ENCODE data around the gene VN1R4.

DNA sequence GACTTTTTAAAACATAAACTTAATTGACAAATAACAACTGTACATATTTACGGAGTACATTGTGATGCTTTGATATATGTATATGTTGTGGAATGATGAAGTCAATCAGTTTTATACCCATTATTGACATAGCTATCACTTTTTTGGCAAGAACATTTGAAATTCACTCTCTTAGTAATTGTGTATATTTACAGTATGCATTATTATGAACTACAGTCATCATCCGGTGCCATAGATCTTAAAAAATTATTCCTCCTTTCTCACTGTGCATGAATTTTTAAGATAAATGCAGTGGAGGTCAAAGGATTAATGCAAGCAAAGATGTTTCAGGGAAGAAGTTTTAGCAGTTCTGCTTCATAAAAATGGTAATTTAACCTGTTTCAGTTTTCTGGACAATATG, 8.0 kb upstream of the VN1R4 start:
- TF ChIP-seq, protein P1, sequence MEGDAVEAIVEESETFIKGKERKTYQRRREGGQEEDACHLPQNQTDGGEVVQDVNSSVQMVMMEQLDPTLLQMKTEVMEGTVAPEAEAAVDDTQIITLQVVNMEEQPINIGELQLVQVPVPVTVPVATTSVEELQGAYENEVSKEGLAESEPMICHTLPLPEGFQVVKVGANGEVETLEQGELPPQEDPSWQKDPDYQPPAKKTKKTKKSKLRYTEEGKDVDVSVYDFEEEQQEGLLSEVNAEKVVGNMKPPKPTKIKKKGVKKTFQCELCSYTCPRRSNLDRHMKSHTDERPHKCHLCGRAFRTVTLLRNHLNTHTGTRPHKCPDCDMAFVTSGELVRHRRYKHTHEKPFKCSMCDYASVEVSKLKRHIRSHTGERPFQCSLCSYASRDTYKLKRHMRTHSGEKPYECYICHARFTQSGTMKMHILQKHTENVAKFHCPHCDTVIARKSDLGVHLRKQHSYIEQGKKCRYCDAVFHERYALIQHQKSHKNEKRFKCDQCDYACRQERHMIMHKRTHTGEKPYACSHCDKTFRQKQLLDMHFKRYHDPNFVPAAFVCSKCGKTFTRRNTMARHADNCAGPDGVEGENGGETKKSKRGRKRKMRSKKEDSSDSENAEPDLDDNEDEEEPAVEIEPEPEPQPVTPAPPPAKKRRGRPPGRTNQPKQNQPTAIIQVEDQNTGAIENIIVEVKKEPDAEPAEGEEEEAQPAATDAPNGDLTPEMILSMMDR (IDR thresholded peaks at IDR 0.05; ENCODE audit: low read depth, low read length): no peak
- TF ChIP-seq MAX (IDR thresholded peaks at IDR 0.05; ENCODE audit: low read depth, low read length): no peak
- TF ChIP-seq POLR2A (IDR thresholded peaks at IDR 0.05; ENCODE audit: extremely low read depth, insufficient read length): no peak
